ENCODE measurements around the gene PEX1. TPM values are rescaled to one million over a fixed set of nuclear protein-coding genes. Genes with fewer than 3 reads are reported as not detected.

PEX1 gene
- 31.4 TPM for polyA plus RNA-seq (2013, experiment 1 of 4)
- polyA plus RNA-seq (2013, experiment 2 of 4), result 29.0 TPM
- 27.4 TPM for polyA plus RNA-seq (2013, experiment 3 of 4)
- polyA plus RNA-seq (2013, experiment 4 of 4), result 24.8 TPM

DNA sequence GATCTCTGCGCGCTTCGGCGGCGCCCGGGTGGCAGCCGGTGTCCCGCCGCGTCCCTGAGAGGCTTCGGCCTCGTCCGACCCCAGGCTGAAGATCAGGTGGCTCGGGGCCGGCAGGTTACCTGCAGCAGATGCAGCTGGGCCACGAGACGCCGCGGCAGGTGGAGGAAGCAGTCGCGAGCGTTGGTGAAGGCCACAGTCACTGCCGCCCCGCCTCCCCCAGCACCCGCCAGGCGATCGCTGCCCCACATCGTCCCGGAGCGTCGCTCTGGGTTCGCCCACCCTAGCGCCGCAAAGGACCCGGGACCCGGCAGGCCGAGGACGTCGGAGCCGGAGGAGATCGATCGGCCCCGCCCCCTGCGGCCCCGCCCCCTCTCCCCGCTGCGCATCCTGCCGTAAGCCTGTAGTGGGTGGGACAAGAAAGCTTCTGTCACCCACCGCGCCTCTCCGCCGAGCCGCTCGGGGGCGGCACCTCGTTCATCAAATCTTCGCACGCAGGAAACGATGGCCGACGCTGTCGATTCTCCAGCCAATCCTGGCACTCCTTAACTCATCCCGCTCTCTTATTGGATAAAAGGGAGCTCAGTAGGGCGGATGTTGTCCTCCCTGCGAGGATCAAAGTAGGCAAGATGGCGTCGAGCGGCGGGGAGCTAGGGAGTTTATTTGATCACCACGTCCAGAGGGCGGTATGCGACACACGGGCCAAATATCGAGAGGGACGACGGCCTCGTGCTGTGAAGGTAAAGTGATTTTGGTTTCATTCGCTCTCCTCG lies at the start of gene PEX1, which contains the start of gene RBM48:
Gene PEX1 (minus strand): TSS at position 333 of the 770 bp plus-strand sequence. CDS start 85 bp downstream, at position 248.
Gene RBM48 (plus strand): TSS at position 608 of the 770 bp plus-strand sequence. CDS start 19 bp downstream, at position 627.
- H3K27ac ChIP-seq (ENCODE audit: insufficient read depth, low read depth, low read length, poor library complexity, severe bottlenecking), result peak within 1 kb of the TSS; percentile 83
- no peaks in the 10 kb centered on the region for H3K27me3 ChIP-seq (ENCODE audit: control insufficient read depth, insufficient read depth, low read length, poor library complexity, severe bottlenecking)
- H3K36me3 ChIP-seq (ENCODE audit: control insufficient read depth, insufficient read depth, low read length), result peaks cover 13% of the 10 kb centered on the region
- peaks cover 4% of the 10 kb centered on the region for H3K4me1 ChIP-seq (ENCODE audit: control insufficient read depth, insufficient read depth, low read length)
- peak within 1 kb of the TSS; percentile 96 for H3K4me3 ChIP-seq (ENCODE audit: insufficient read depth, low read depth, low read length)
- H3K9me3 ChIP-seq (ENCODE audit: control insufficient read depth, low read length), result no peaks in the 10 kb centered on the region
- 0% methylated on average over 79 of the region's 79 CpGs for WGBS, 2 experiments

DNA sequence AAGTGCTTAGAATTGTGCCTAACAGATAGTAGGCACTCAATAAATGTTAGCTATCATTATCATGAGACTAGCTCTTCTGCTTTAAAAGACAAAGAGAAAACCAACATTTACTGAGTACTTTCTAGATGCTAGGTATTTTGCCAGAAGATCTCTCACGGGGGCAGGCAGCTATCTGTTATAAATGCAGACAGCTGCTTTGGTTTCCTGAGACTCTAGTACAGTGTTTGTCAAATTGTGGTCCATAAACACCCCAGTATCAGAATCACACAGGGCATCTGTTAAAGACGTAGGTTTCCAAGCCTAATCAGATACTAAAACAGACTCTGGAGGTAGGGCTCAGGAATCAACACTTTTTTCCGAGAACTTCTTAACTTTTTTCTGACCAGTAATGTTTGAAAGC lies 48.0 kb upstream of the PEX1 start:
- Histone ChIP-seq H3K9me3 (ENCODE audit: control insufficient read depth, low read length) (no peaks in the 10 kb centered on the region), H3K4me3 (ENCODE audit: insufficient read depth, low read depth, low read length) (no peak overlapping the region), H3K36me3 (ENCODE audit: control insufficient read depth, insufficient read depth, low read length) (peaks cover 46% of the 10 kb centered on the region), H3K4me1 (ENCODE audit: control insufficient read depth, insufficient read depth, low read length) (no peaks in the 10 kb centered on the region), H3K27me3 (ENCODE audit: control insufficient read depth, insufficient read depth, low read length, poor library complexity, severe bottlenecking) (no peaks in the 10 kb centered on the region), H3K27ac (ENCODE audit: insufficient read depth, low read depth, low read length, poor library complexity, severe bottlenecking) (no peak overlapping the region)
- 90 to 96% methylated on average over 3 of the region's 3 CpGs for WGBS, 2 experiments

DNA sequence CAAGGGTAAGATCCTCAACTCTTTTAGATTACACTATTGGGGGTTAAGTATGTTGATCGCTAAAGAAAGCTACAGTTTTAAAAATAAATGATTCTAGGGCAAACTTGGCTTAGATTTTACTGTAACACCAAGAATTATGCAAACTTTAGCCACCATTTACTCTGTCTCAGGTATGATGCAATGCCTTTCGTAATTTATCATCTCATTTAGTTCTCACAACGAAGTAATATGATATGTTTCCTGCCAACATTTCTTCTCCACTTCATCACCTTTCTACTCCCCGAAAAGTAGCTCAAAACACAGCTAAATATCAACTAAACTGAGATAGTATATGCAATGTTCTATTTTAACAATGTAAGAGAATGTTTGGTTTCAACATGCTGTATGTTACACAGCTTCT lies 40.8 kb upstream of the PEX1 start:
- Histone ChIP-seq H3K4me1 (ENCODE audit: control insufficient read depth, insufficient read depth, low read length) (no peaks in the 10 kb centered on the region), H3K4me3 (ENCODE audit: insufficient read depth, low read depth, low read length) (no peak overlapping the region), H3K27me3 (ENCODE audit: control insufficient read depth, insufficient read depth, low read length, poor library complexity, severe bottlenecking) (no peaks in the 10 kb centered on the region), H3K27ac (ENCODE audit: insufficient read depth, low read depth, low read length, poor library complexity, severe bottlenecking) (no peak overlapping the region), H3K9me3 (ENCODE audit: control insufficient read depth, low read length) (no peaks in the 10 kb centered on the region), H3K36me3 (ENCODE audit: control insufficient read depth, insufficient read depth, low read length) (peaks cover 18% of the 10 kb centered on the region)
- 98 to 99% methylated on average over 2 to 3 of the region's 4 CpGs for WGBS, 2 experiments

DNA sequence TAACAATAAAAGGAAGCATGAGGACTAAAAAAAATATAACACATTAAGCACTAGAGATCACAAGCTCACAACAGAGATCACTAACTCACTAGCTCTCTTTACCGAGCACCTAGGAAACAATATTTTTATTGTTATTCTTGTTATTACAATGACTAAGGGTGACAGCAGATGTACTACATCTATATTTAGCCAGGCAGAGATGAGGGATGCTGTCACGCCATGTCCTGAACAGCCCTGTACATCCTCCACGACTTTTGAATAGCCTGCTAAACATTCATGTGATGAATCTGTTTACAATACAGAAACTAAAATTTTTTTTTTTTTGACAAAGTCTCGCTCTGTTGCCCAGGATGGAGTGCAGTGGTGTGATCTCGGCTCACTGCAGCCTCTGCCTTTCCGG lies 39.1 kb upstream of the PEX1 start:
- 94 to 97% methylated on average over 5 of the region's 6 CpGs for WGBS, 2 experiments
- no peak overlapping the region for H3K27ac ChIP-seq (ENCODE audit: insufficient read depth, low read depth, low read length, poor library complexity, severe bottlenecking)
- H3K9me3 ChIP-seq (ENCODE audit: control insufficient read depth, low read length), result no peaks in the 10 kb centered on the region
- H3K4me1 ChIP-seq (ENCODE audit: control insufficient read depth, insufficient read depth, low read length), result no peaks in the 10 kb centered on the region
- H3K36me3 ChIP-seq (ENCODE audit: control insufficient read depth, insufficient read depth, low read length), result peaks cover 13% of the 10 kb centered on the region
- no peaks in the 10 kb centered on the region for H3K27me3 ChIP-seq (ENCODE audit: control insufficient read depth, insufficient read depth, low read length, poor library complexity, severe bottlenecking)
- H3K4me3 ChIP-seq (ENCODE audit: insufficient read depth, low read depth, low read length), result no peak overlapping the region

DNA sequence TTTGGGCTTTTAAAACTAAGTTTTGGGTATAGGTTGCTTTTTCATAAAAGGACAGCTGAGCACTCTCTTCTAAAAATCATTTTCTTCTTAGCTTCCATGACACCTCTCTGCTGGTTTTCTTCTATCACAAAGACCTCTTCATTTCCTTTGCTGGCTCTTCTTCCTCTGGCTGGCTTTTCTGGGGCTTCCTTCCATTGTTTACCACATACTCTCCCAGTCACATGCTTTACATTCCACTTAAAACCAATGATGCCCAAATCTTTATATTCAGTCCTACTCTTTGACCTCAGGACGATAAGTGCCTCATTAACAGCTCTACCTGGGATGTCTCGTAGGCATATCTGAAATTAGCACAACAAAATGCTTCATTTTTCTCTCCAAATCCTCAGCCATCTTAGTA lies 35.0 kb upstream of the PEX1 start:
- Histone ChIP-seq H3K27ac (ENCODE audit: insufficient read depth, low read depth, low read length, poor library complexity, severe bottlenecking) (no peak overlapping the region), H3K36me3 (ENCODE audit: control insufficient read depth, insufficient read depth, low read length) (no peaks in the 10 kb centered on the region), H3K9me3 (ENCODE audit: control insufficient read depth, low read length) (no peaks in the 10 kb centered on the region), H3K27me3 (ENCODE audit: control insufficient read depth, insufficient read depth, low read length, poor library complexity, severe bottlenecking) (no peaks in the 10 kb centered on the region), H3K4me1 (ENCODE audit: control insufficient read depth, insufficient read depth, low read length) (no peaks in the 10 kb centered on the region), H3K4me3 (ENCODE audit: insufficient read depth, low read depth, low read length) (no peak overlapping the region)
- 87 to 93% methylated on average over 2 of the region's 2 CpGs for WGBS, 2 experiments

DNA sequence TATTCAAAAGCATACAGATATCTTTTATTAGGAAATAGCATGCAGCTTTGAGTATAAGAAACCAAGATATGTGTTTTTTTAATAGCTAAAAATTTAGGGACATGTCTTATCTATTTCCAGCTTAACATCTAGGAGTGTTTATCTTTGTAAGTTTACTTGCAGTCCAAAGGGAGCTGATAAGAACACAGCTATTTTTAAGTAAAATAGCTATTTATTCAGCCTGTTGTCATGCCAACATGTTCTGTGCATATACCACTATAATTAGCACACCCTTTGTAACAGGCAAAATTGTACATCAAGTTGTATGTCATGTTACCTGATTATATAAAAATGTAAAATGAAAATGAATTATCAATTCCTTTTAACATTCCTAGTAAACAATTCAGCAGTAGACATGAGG lies 32.3 kb upstream of the PEX1 start:
- Histone ChIP-seq H3K27ac (ENCODE audit: insufficient read depth, low read depth, low read length, poor library complexity, severe bottlenecking) (no peak overlapping the region), H3K36me3 (ENCODE audit: control insufficient read depth, insufficient read depth, low read length) (no peaks in the 10 kb centered on the region), H3K4me1 (ENCODE audit: control insufficient read depth, insufficient read depth, low read length) (no peaks in the 10 kb centered on the region), H3K9me3 (ENCODE audit: control insufficient read depth, low read length) (no peaks in the 10 kb centered on the region), H3K4me3 (ENCODE audit: insufficient read depth, low read depth, low read length) (no peak overlapping the region), H3K27me3 (ENCODE audit: control insufficient read depth, insufficient read depth, low read length, poor library complexity, severe bottlenecking) (no peaks in the 10 kb centered on the region)

DNA sequence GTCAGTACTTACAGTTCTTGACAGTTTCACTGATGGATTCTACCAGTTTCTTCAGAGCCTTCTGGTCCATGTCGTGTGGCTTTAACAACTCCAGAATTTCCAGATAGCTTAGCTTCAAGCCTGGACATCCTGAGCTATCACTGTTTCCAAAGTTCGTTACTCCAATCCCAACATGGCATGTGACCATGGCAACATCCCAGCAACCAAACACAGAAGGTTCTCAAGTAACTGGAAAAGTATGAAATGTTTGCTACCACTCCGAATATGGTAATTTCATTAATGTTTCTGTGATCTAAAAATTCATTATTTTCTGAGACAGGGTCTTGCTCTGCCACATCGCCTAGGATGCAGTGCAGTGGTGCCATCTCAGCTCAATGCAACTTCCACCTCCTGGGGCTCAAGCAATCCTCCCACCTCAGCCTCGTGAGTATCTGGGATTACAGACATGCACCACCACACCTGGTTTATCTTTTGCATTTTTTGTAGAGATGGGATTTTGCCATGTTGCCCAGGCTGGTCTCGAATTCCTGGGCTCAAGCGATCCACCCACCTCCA lies 29.6 kb upstream of the PEX1 start:
- Histone ChIP-seq H3K9me3 (ENCODE audit: control insufficient read depth, low read length) (no peaks in the 10 kb centered on the region), H3K4me1 (ENCODE audit: control insufficient read depth, insufficient read depth, low read length) (no peaks in the 10 kb centered on the region), H3K4me3 (ENCODE audit: insufficient read depth, low read depth, low read length) (no peak overlapping the region), H3K27ac (ENCODE audit: insufficient read depth, low read depth, low read length, poor library complexity, severe bottlenecking) (no peak overlapping the region), H3K27me3 (ENCODE audit: control insufficient read depth, insufficient read depth, low read length, poor library complexity, severe bottlenecking) (no peaks in the 10 kb centered on the region), H3K36me3 (ENCODE audit: control insufficient read depth, insufficient read depth, low read length) (no peaks in the 10 kb centered on the region)
- WGBS, 2 experiments, result 92 to 93% methylated on average over 7 of the region's 7 CpGs

DNA sequence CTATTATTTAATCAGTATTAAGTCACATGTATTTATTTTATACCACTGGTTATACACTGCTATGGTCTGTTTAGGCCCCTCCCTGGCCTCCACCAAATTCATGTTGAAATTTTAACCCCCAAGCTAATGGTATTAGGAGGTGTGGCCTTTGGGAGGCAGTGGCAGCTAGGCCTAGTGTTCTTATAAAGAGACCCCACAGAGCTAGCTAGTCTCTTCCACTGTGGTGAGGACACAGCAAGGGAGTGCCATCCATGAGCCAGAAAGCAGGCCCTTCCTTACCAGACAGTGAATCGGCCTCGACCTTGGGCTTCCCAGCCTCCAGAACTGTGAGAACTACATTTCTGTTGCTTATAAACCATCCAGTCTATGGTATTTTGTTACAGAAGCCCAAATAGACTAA lies 28.9 kb upstream of the PEX1 start:
- no peaks in the 10 kb centered on the region for H3K36me3 ChIP-seq (ENCODE audit: control insufficient read depth, insufficient read depth, low read length)

DNA sequence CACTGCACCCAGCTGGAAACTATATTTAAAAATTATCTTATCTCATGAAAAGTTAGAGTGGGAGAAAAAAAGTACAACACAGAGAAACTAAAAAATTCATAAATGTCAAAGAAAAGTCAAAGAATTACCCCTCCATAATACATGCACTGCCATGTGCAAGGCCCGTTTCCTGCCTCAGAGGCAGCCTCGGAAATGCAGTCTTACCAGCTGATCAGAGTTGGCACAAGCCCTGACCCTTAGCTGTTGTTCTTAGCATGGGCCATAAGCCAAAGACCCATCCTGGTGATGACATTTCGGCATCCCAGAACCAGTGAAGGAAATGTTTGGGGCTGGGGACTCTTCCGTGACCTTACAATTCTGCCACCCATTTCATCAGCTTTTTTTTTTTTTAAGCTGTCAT lies 21.9 kb upstream of the PEX1 start:
- Histone ChIP-seq H3K36me3 (ENCODE audit: control insufficient read depth, insufficient read depth, low read length) (no peaks in the 10 kb centered on the region), H3K4me3 (ENCODE audit: insufficient read depth, low read depth, low read length) (no peak overlapping the region), H3K27ac (ENCODE audit: insufficient read depth, low read depth, low read length, poor library complexity, severe bottlenecking) (no peak overlapping the region), H3K9me3 (ENCODE audit: control insufficient read depth, low read length) (no peaks in the 10 kb centered on the region), H3K27me3 (ENCODE audit: control insufficient read depth, insufficient read depth, low read length, poor library complexity, severe bottlenecking) (no peaks in the 10 kb centered on the region), H3K4me1 (ENCODE audit: control insufficient read depth, insufficient read depth, low read length) (no peaks in the 10 kb centered on the region)
- 92 to 94% methylated on average over 4 of the region's 4 CpGs for WGBS, 2 experiments

More for the DNA sequence above, 28.9 kb upstream of the PEX1 start:
- 84 to 92% methylated on average over 2 of the region's 2 CpGs for WGBS, 2 experiments
- no peak overlapping the region for H3K27ac ChIP-seq (ENCODE audit: insufficient read depth, low read depth, low read length, poor library complexity, severe bottlenecking)
- H3K4me1 ChIP-seq (ENCODE audit: control insufficient read depth, insufficient read depth, low read length), result no peaks in the 10 kb centered on the region
- H3K27me3 ChIP-seq (ENCODE audit: control insufficient read depth, insufficient read depth, low read length, poor library complexity, severe bottlenecking), result no peaks in the 10 kb centered on the region
- H3K9me3 ChIP-seq (ENCODE audit: control insufficient read depth, low read length), result no peaks in the 10 kb centered on the region
- H3K4me3 ChIP-seq (ENCODE audit: insufficient read depth, low read depth, low read length), result no peak overlapping the region

DNA sequence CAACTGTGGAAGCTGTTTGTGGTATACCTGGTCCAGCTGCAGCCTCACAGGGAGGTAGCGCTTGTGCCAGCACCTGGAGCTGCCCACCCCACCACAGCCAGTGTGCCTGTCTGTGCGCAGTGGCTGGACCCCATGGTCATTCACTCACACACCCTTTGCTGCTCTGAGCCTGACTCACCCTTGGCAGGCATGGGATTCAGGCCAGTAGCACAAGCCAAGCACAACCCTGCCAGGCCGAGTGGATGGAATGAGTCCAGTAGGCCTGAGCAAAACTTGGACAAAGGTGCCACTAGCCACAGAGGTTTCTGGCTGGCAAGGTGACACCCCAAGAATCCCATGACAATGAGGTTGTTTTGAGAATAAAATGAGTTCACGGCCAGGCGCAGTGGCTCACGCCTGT lies 19.3 kb upstream of the PEX1 start:
- H3K4me3 ChIP-seq (ENCODE audit: insufficient read depth, low read depth, low read length), result no peak overlapping the region
- no peaks in the 10 kb centered on the region for H3K27me3 ChIP-seq (ENCODE audit: control insufficient read depth, insufficient read depth, low read length, poor library complexity, severe bottlenecking)
- no peak overlapping the region for H3K27ac ChIP-seq (ENCODE audit: insufficient read depth, low read depth, low read length, poor library complexity, severe bottlenecking)
- H3K36me3 ChIP-seq (ENCODE audit: control insufficient read depth, insufficient read depth, low read length), result no peaks in the 10 kb centered on the region
- 93 to 94% methylated on average over 6 of the region's 6 CpGs for WGBS, 2 experiments
- no peaks in the 10 kb centered on the region for H3K9me3 ChIP-seq (ENCODE audit: control insufficient read depth, low read length)
- H3K4me1 ChIP-seq (ENCODE audit: control insufficient read depth, insufficient read depth, low read length), result no peaks in the 10 kb centered on the region

Measured in ectodermal cell (in vitro differentiated cells).